ENCODE data around the gene CCNJL.

Gene CCNJL

DNA sequence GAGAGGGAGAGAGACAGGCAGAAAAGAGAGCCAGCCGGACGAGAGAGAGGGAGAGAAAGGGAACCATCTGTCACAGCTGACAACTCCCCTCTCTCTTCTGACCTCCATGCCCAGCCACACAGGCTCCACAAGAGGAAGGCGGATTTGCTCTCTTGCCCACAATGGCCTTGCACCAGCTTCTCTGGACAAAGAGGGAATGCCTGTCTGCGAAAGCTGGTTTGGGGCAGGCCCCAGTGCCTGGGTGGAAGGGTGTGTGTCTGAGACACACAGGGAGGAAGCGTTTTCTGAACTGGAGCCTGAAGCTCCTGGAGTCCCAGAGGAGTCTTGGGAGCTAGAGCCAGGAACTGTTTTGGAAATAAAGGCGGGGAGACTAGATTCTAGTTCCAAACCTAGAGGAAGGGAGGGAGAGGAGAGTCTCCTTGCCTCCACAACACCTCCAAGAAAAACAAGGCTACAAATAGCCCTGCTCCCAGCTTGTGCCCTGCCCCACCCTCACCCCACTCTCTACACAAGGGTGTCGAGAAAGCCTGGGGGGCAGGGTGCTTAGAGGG lies 45.6 kb upstream of the CCNJL start:
- Histone ChIP-seq H3K27me3 (peaks cover 7% of the 10 kb centered on the region), H3K4me3 (ENCODE audit: low read depth in 1 of 2, low read length in 1 of 2) (no peak overlapping the region), H3K9me3 (no peaks in the 10 kb centered on the region), H3K27ac (no peak overlapping the region), H3K36me3 (no peaks in the 10 kb centered on the region), H3K4me1 (ENCODE audit: control insufficient read depth in 1 of 2, insufficient read depth in 1 of 2, low read depth in 1 of 2, low read length in 1 of 2) (no peaks in the 10 kb centered on the region)
- TF ChIP-seq, protein P1, sequence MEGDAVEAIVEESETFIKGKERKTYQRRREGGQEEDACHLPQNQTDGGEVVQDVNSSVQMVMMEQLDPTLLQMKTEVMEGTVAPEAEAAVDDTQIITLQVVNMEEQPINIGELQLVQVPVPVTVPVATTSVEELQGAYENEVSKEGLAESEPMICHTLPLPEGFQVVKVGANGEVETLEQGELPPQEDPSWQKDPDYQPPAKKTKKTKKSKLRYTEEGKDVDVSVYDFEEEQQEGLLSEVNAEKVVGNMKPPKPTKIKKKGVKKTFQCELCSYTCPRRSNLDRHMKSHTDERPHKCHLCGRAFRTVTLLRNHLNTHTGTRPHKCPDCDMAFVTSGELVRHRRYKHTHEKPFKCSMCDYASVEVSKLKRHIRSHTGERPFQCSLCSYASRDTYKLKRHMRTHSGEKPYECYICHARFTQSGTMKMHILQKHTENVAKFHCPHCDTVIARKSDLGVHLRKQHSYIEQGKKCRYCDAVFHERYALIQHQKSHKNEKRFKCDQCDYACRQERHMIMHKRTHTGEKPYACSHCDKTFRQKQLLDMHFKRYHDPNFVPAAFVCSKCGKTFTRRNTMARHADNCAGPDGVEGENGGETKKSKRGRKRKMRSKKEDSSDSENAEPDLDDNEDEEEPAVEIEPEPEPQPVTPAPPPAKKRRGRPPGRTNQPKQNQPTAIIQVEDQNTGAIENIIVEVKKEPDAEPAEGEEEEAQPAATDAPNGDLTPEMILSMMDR (IDR thresholded peaks at IDR 0.05) = no peak

DNA sequence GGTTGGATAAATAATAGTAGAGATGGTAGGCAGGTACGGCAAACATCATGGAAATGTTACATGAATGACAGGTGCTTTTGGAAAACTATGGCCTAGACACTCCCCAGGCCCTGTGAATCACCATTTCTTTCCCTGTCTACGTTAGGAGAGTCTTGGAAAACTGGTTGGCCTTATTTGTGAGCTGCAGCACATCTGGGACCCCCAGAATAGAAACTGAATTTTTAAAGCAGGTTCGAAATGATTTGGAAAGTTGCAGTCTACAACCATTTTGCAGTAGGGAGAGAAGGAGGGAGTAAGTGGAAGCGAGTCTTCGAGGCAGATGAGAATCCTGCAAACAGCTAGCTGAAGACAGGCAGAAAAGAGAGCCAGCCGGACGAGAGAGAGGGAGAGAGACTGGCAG lies 45.0 kb upstream of the CCNJL start:
- no peaks in the 10 kb centered on the region for H3K36me3 ChIP-seq

DNA sequence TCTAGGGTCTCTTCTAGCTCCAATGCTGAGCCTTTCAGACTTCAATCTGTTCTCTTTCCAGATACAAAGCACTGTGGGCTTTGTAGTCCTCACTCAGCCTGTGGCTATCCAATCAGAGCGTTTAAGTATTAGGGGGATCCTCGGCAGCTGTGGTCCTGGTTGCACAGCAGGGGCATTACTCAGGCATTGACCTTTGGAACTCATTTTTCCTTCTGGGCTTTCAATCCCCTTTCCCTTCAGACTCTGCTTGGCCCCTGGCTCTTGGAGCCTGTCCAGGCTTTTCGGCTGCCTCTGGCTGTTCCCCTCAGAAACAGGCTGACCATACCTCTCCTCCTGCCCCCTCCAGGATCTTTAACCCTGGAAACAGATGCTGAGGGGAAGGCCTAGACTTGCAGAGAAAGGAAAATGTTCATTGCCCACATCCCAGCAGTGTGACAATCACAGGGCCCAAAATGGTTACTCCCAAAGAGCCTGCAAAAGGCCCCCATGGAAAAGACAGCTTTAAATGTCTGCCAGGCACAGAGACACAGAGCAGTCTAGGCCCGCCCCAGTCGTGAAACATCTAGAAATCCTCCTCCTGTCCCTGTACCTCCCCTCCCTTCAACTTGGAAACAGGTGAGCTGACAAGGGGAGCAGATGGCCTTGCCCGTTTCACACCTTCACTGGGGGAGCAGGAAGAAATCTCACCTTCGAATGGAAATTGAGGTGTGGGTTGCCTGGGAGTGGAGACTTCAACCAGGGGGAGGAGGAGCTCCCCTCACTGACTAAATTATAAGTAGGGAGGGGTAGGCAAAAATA lies 44.4 kb upstream of the CCNJL start:
- no peaks in the 10 kb centered on the region for H3K9me3 ChIP-seq
- H3K27me3 ChIP-seq = peaks cover 7% of the 10 kb centered on the region
- no peaks in the 10 kb centered on the region for H3K36me3 ChIP-seq
- no peak overlapping the region for H3K27ac ChIP-seq
- no peak overlapping the region for H3K4me3 ChIP-seq (ENCODE audit: low read depth in 1 of 2, low read length in 1 of 2)
- TF ChIP-seq, protein P1 (IDR thresholded peaks at IDR 0.05) = no peak
- H3K4me1 ChIP-seq (ENCODE audit: control insufficient read depth in 1 of 2, insufficient read depth in 1 of 2, low read depth in 1 of 2, low read length in 1 of 2) = no peaks in the 10 kb centered on the region

More for the DNA sequence above, 45.0 kb upstream of the CCNJL start:
- TF ChIP-seq, protein P1 (IDR thresholded peaks at IDR 0.05) = no peak
- no peak overlapping the region for H3K27ac ChIP-seq
- H3K27me3 ChIP-seq = peaks cover 7% of the 10 kb centered on the region
- H3K4me1 ChIP-seq (ENCODE audit: control insufficient read depth in 1 of 2, insufficient read depth in 1 of 2, low read depth in 1 of 2, low read length in 1 of 2) = no peaks in the 10 kb centered on the region
- H3K4me3 ChIP-seq (ENCODE audit: low read depth in 1 of 2, low read length in 1 of 2) = no peak overlapping the region
- no peaks in the 10 kb centered on the region for H3K9me3 ChIP-seq

DNA sequence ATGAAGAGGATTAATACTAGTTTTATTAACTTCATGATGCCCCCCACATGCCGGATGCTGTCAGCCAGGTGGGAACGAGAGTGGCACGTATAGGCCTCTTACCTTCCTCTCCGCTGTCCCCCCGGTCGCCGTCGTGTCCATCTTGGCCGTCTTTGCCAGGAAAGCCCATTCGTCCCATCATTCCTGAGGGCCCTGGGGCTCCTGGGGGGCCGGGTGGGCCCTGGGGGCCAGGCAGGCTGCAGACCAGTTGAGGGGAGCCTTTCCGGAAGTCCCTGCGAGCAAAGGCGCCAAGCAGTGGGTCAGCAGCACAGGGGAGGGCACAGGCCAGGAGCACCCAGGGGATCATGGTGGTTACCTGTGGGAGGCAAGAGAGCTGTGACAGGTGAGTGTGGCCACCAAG lies 42.3 kb upstream of the CCNJL start:
- TF ChIP-seq, protein P1 (IDR thresholded peaks at IDR 0.05) = no peak
- H3K27me3 ChIP-seq = peaks cover 2% of the 10 kb centered on the region
- no peak overlapping the region for H3K27ac ChIP-seq
- H3K36me3 ChIP-seq = no peaks in the 10 kb centered on the region
- no peaks in the 10 kb centered on the region for H3K9me3 ChIP-seq
- H3K4me3 ChIP-seq (ENCODE audit: low read depth in 1 of 2, low read length in 1 of 2) = no peak overlapping the region
- no peaks in the 10 kb centered on the region for H3K4me1 ChIP-seq (ENCODE audit: control insufficient read depth in 1 of 2, insufficient read depth in 1 of 2, low read depth in 1 of 2, low read length in 1 of 2)

DNA sequence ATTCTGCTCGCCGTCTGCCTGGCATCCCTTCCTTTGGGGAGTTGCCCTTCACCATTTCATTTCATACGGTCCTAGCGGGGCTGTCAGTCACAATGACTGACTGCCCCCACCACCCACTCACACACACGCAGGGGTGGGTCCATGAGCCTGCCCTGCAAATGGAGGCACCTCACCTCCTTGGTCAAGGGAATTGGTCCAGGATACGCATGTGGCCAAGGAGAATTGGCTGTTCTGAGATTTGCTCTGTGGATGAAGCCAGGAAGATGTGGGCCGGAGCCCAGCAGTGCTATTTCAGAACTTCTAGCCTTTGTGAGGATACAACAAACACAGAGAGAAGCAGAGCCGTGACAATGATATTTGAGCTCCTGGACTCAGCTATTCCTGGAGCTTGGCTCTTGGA lies 41.0 kb upstream of the CCNJL start:
- H3K4me3 ChIP-seq (ENCODE audit: low read depth in 1 of 2, low read length in 1 of 2) = no peak overlapping the region
- no peaks in the 10 kb centered on the region for H3K9me3 ChIP-seq
- H3K4me1 ChIP-seq (ENCODE audit: control insufficient read depth in 1 of 2, insufficient read depth in 1 of 2, low read depth in 1 of 2, low read length in 1 of 2) = no peaks in the 10 kb centered on the region
- no peaks in the 10 kb centered on the region for H3K27me3 ChIP-seq
- no peak overlapping the region for H3K27ac ChIP-seq
- TF ChIP-seq, protein P1 (IDR thresholded peaks at IDR 0.05) = no peak
- no peaks in the 10 kb centered on the region for H3K36me3 ChIP-seq

All from neutrophil (primary cell).